Ascending aorta (tissue), 2 donors: Measurements from ENCODE around the gene TINCR. TPM values are rescaled to one million over a fixed set of nuclear protein-coding genes. Genes with fewer than 3 reads are reported as not detected.

ENCODE experiments used
- DNase-seq, 2 donors: peaks; one replicate each; pipeline ENCODE4 v3.0.0-alpha.2; 2019; ENCODE audit warnings: low spot score in 2 of 2
- H3K27ac ChIP-seq, 2 donors: fragments of 200-600 bp; sonication (generic); one replicate each; pipeline ENCODE4 v1.5.1; 2016 to 2017; ENCODE audit warnings: mild to moderate bottlenecking in 1 of 2
- H3K27me3 ChIP-seq: fragments of 200-600 bp; sonication (generic); one replicate; pipeline ENCODE4 v1.5.1; 2017
- H3K36me3 ChIP-seq, 2 donors: fragments of 200-600 bp; sonication (generic); one replicate each; pipeline ENCODE4 v1.5.1; 2016
- H3K4me1 ChIP-seq, 2 donors: fragments of 200-600 bp; sonication (generic); one replicate each; pipeline ENCODE4 v1.5.1; 2016 to 2017; ENCODE audit warnings: mild to moderate bottlenecking in 1 of 2
- H3K4me3 ChIP-seq, 2 donors: fragments of 200-600 bp; sonication (generic); one replicate each; pipeline ENCODE4 v1.5.1; 2016 to 2017; ENCODE audit warnings: mild to moderate bottlenecking in 1 of 2
- H3K9me3 ChIP-seq, 2 donors: fragments of 200-600 bp; sonication (generic); one replicate each; pipeline ENCODE4 v1.5.1; 2016
- CTCF ChIP-seq, 3 experiments: fragments of 200-600 bp in 2 of 3; fragments of 450-650 bp in 1 of 3; sonication (generic) in 2 of 3; IDR thresholded peaks; one replicate each; pipeline ENCODE4 v1.5.1; 2016 to 2019; ENCODE audit warnings: antibody characterized with exemption in 3 of 3, mild to moderate bottlenecking in 1 of 3, moderate library complexity in 1 of 3
- intact Hi-C: fragments of 100-400 bp; cut with DNase I; formaldehyde crosslinking; loops from one replicate; pipeline ENCODE4 v1.15.1; 2023
- total RNA-seq: library from RNA; depleted of rRNA; stranded (reverse); fragments of >200 nt; gene quantifications from one replicate; pipeline ENCODE4 v1.1.0, GENCODE V29; 2016

Gene TINCR
- total RNA-seq, 1 donor from 2014 or later: not detected

- peaks cover 58 to 70% of the 10 kb centered on the region in 2 donors for H3K36me3 ChIP-seq
- intact Hi-C loops: no loop called here
- H3K4me1 ChIP-seq: peaks cover 0 to 12% of the 10 kb centered on the region in 2 donors
- H3K27ac ChIP-seq: no peak overlapping the region
- H3K27me3 ChIP-seq: no peaks in the 10 kb centered on the region
- DNase-seq: no peak
- no peak overlapping the region for H3K4me3 ChIP-seq
- H3K9me3 ChIP-seq: no peaks in the 10 kb centered on the region
- TF ChIP-seq CTCF (IDR thresholded peaks at IDR 0.05): no peak
Measured at GRCh38 chr19:5587661-5588060, 19.9 kb upstream of the TINCR start.

GRCh38 chr19:5587071-5587455 lies 19.3 kb upstream of the TINCR start:
- no peak for DNase-seq
- Histone ChIP-seq H3K27me3 (no peaks in the 10 kb centered on the region), H3K4me3 (no peak overlapping the region), H3K36me3 (peaks cover 54 to 70% of the 10 kb centered on the region in 2 donors), H3K4me1 (peaks cover 0 to 12% of the 10 kb centered on the region in 2 donors), H3K27ac (no peak overlapping the region), H3K9me3 (no peaks in the 10 kb centered on the region)
- no peak for TF ChIP-seq CTCF (IDR thresholded peaks at IDR 0.05)
- intact Hi-C loops: no loop called here

GRCh38 chr19:5586300-5587070 lies 18.7 kb upstream of the TINCR start:
- intact Hi-C loops: no loop called here
- DNase-seq: no peak
- peaks cover 49 to 70% of the 10 kb centered on the region in 2 donors for H3K36me3 ChIP-seq

GRCh38 chr19:5585461-5586299 lies 17.9 kb upstream of the TINCR start:
- intact Hi-C loops: no loop called here
- TF ChIP-seq CTCF (IDR thresholded peaks at IDR 0.05): peak in 1 of 3 experiments; percentile 3
- peaks cover 41 to 65% of the 10 kb centered on the region in 2 donors for H3K36me3 ChIP-seq
- peak overlapping the region; percentile 40 to 49 for H3K27ac ChIP-seq
- H3K27me3 ChIP-seq: no peaks in the 10 kb centered on the region
- H3K9me3 ChIP-seq: no peaks in the 10 kb centered on the region
- no peak for DNase-seq
- H3K4me3 ChIP-seq: no peak overlapping the region
- H3K4me1 ChIP-seq: peaks cover 0 to 12% of the 10 kb centered on the region in 2 donors

More at GRCh38 chr19:5586300-5587070, 18.7 kb upstream of the TINCR start:
- peaks cover 0 to 12% of the 10 kb centered on the region in 2 donors for H3K4me1 ChIP-seq
- TF ChIP-seq CTCF (IDR thresholded peaks at IDR 0.05): no peak
- no peak overlapping the region for H3K4me3 ChIP-seq
- no peaks in the 10 kb centered on the region for H3K9me3 ChIP-seq
- H3K27ac ChIP-seq: peak overlapping the region; percentile 40 to 49
- no peaks in the 10 kb centered on the region for H3K27me3 ChIP-seq

- no peaks in the 10 kb centered on the region for H3K9me3 ChIP-seq
- DNase-seq: no peak
- H3K4me3 ChIP-seq: no peak overlapping the region
- H3K27ac ChIP-seq: no peak overlapping the region
- intact Hi-C loops: no loop called here
- H3K36me3 ChIP-seq: peaks cover 5 to 22% of the 10 kb centered on the region in 2 donors
- no peaks in the 10 kb centered on the region for H3K4me1 ChIP-seq
- no peaks in the 10 kb centered on the region for H3K27me3 ChIP-seq
- TF ChIP-seq CTCF (IDR thresholded peaks at IDR 0.05): no peak
Measured at GRCh38 chr19:5580161-5580571, 12.4 kb upstream of the TINCR start.
